ENCODE results near the gene WDR46. TPM values are rescaled to one million over a fixed set of nuclear protein-coding genes. Genes with fewer than 3 reads are reported as not detected.

The WDR46 gene
- total and polyA plus RNA-seq, 2 experiments from 2014 or later, result 71.4 to 104 TPM

- Histone ChIP-seq H3K4me1 (ENCODE audit: insufficient read depth) (peaks cover 7% of the 10 kb centered on the region), H3K4me3 (no peak overlapping the region), H3K4me2 (no peak overlapping the region), H3K9me2 (ENCODE audit: insufficient read depth) (no peaks in the 10 kb centered on the region), H3K27ac (ENCODE audit: low read depth) (no peak overlapping the region), H4K20me1 (replicated peaks; ENCODE audit: insufficient read depth) (peaks cover 3% of the 10 kb centered on the region; the same call in 1 of the 2 replicates), H3F3A (replicated peaks; ENCODE audit: low read depth) (peaks cover 14% of the 10 kb centered on the region; the same call in 1 of the 2 replicates), H3K36me3 (ENCODE audit: insufficient read depth) (no peaks in the 10 kb centered on the region), H3K79me2 (replicated peaks; ENCODE audit: insufficient read depth) (peaks cover 22% of the 10 kb centered on the region), H3K27me3 (ENCODE audit: insufficient read depth) (no peaks in the 10 kb centered on the region), H2AFZ (no peak overlapping the region)
- H3K9me3 Mint-ChIP-seq, result no peaks in the 10 kb centered on the region
- ATAC-seq, result no peak
- no peak for TF ChIP-seq STAT1 (IDR thresholded peaks at IDR 0.05; ENCODE audit: unreplicated experiment)
- DNase-seq (ENCODE audit: low spot score), result no peak
- H3K4me3 Mint-ChIP-seq, result no peak overlapping the region
- peaks cover 28% of the 10 kb centered on the region for H3K4me1 Mint-ChIP-seq
- H3K27ac Mint-ChIP-seq, result no peak overlapping the region
- peaks cover 34% of the 10 kb centered on the region for H3K36me3 Mint-ChIP-seq (ENCODE audit: low read depth)
- H3K27me3 Mint-ChIP-seq (ENCODE audit: insufficient read depth, low read depth, poor library complexity), result peaks cover 14% of the 10 kb centered on the region
Measured at GRCh38 chr6:33294086-33294823, 5.2 kb upstream of the WDR46 start.

- no peaks in the 10 kb centered on the region for H3K9me3 Mint-ChIP-seq
- Histone ChIP-seq H3K4me2 (no peak overlapping the region), H3K4me1 (ENCODE audit: insufficient read depth) (peaks cover 10% of the 10 kb centered on the region), H4K20me1 (replicated peaks; ENCODE audit: insufficient read depth) (peaks cover 4% of the 10 kb centered on the region; the same call in 1 of the 2 replicates), H3K36me3 (ENCODE audit: insufficient read depth) (no peaks in the 10 kb centered on the region), H3F3A (replicated peaks; ENCODE audit: low read depth) (peaks cover 11% of the 10 kb centered on the region; the same call in 1 of the 2 replicates), H3K27me3 (ENCODE audit: insufficient read depth) (no peaks in the 10 kb centered on the region), H3K9me2 (ENCODE audit: insufficient read depth) (no peaks in the 10 kb centered on the region), H3K4me3 (no peak overlapping the region), H3K79me2 (replicated peaks; ENCODE audit: insufficient read depth) (peaks cover 30% of the 10 kb centered on the region), H2AFZ (no peak overlapping the region), H3K27ac (ENCODE audit: low read depth) (no peak overlapping the region)
- H3K4me3 Mint-ChIP-seq, result no peak overlapping the region; the same call in 2 of the 3 replicates
- H3K27me3 Mint-ChIP-seq (ENCODE audit: insufficient read depth, low read depth, poor library complexity), result peaks cover 13% of the 10 kb centered on the region
- H3K4me1 Mint-ChIP-seq, result peaks cover 27% of the 10 kb centered on the region
- H3K27ac Mint-ChIP-seq, result no peak overlapping the region
- peaks cover 36% of the 10 kb centered on the region for H3K36me3 Mint-ChIP-seq (ENCODE audit: low read depth)
- DNase-seq (ENCODE audit: low spot score) (no peak), ATAC-seq (no peak)
- no peak for TF ChIP-seq CREB1 (CRISPR knock-in tag; IDR thresholded peaks at IDR 0.05; ENCODE audit: low read depth)
- TF ChIP-seq ZNF462 (CRISPR knock-in tag; IDR thresholded peaks at IDR 0.05), result no peak
- TF ChIP-seq NANOG (IDR thresholded peaks at IDR 0.05; ENCODE audit: borderline replicate concordance), result no peak
- TF ChIP-seq STAT1 (IDR thresholded peaks at IDR 0.05; ENCODE audit: unreplicated experiment), result no peak
- no peak for TF ChIP-seq ZNF114 (CRISPR knock-in tag; IDR thresholded peaks at IDR 0.05)
- TF ChIP-seq CTCF (conservative IDR thresholded peaks at IDR 0.05; ENCODE audit: low read depth in 2 of 2), result no peak
- no peak; the same call in 1 of the 2 replicates for TF ChIP-seq POLR2AphosphoS5 (IDR thresholded peaks at IDR 0.05; ENCODE audit: low read depth)
- TF ChIP-seq EZH2phosphoT487 (IDR thresholded peaks at IDR 0.05; ENCODE audit: unreplicated experiment), result no peak
- no peak for TF ChIP-seq EZH2 (IDR thresholded peaks at IDR 0.05; ENCODE audit: low read depth, unreplicated experiment)
- TF ChIP-seq JUNB (IDR thresholded peaks at IDR 0.05; ENCODE audit: unreplicated experiment), result no peak
Measured at GRCh38 chr6:33292996-33293682, 4.1 kb upstream of the WDR46 start.
